Measurements from ENCODE around the gene MIOS.

- TF ChIP-seq EZH2 (IDR thresholded peaks at IDR 0.05; ENCODE audit: borderline replicate concordance, low read length) (no peak), CTCF (IDR thresholded peaks at IDR 0.05; ENCODE audit: low read length) (no peak; the same call in 1 of the 2 replicates)
These were observed 45.4 kb upstream of the MIOS start for GRCh38 chr7:7521259-7521658.
